ENCODE data around the gene SIN3B.

GRCh38 chr19:16790051-16790450 lies 39.1 kb upstream of the SIN3B start:
- TF ChIP-seq GATA3 (IDR thresholded peaks at IDR 0.05; ENCODE audit: low read depth, low read length) (no peak), GATA2 (IDR thresholded peaks at IDR 0.05; ENCODE audit: low read depth, low read length) (no peak)
